H1 (cell line): ENCODE measurements around the gene PTDSS2. TPM values are rescaled to one million over a fixed set of nuclear protein-coding genes. Genes with fewer than 3 reads are reported as not detected.

Experiments
- CTCF ChIA-PET: fragments of 300-600 bp; sonication (Branson Sonifier 250); formaldehyde crosslinking; loops from one replicate; lab custom pipeline; 2021; ENCODE audit not compliant: partially characterized antibody; lab: Charles Lee
- POLR2A ChIA-PET: fragments of 300-600 bp; sonication (Branson Sonifier 250); formaldehyde crosslinking; loops from one replicate; lab custom pipeline; 2021; ENCODE audit warnings: inconsistent platforms; ENCODE audit not compliant: partially characterized antibody; lab: Charles Lee
- DNase-seq, 2 experiments: peaks; one replicate each; pipeline versions ENCODE4 v3.0.0 to v3.0.0-alpha.2; 2010 to 2022; ENCODE audit warnings: low spot score in 2 of 2, low read depth in 1 of 2, mixed read lengths in 1 of 2
- FAIRE-seq: peaks from 2 replicates; lab custom pipeline; 2011; peaks lifted over from hg19 to GRCh38; lab: Jason Lieb, UNC
- H2AFZ ChIP-seq: 2 replicates; pipeline ENCODE4 v1.8.1; 2012; ENCODE audit warnings: low read length, inconsistent platforms
- H2AK5ac ChIP-seq: 2 replicates; pipeline ENCODE4 v1.6.1; 2013; ENCODE audit warnings: low read depth, low read length
- H2BK120ac ChIP-seq: replicated peaks from 2 replicates; pipeline ENCODE3; 2013; ENCODE audit warnings: low read depth, low read length, inconsistent platforms
- H2BK12ac ChIP-seq: 2 replicates; pipeline ENCODE4 v1.6.1; 2013; ENCODE audit warnings: low read depth, low read length
- H2BK15ac ChIP-seq: 2 replicates; pipeline ENCODE4 v1.6.1; 2013; ENCODE audit warnings: low read length
- H2BK20ac ChIP-seq: 2 replicates; pipeline ENCODE4 v1.6.1; 2013; ENCODE audit warnings: low read length
- H2BK5ac ChIP-seq: 2 replicates; pipeline ENCODE4 v1.6.1; 2013; ENCODE audit warnings: low read depth, low read length
- H3K14ac ChIP-seq: 2 replicates; pipeline ENCODE4 v1.6.1; 2013; ENCODE audit warnings: inconsistent platforms; ENCODE audit not compliant: insufficient read length
- H3K18ac ChIP-seq: 2 replicates; pipeline ENCODE4 v1.6.1; 2013; ENCODE audit warnings: low read length; ENCODE audit errors: extremely low read depth
- H3K23ac ChIP-seq: 2 replicates; pipeline ENCODE4 v1.6.1; 2013; ENCODE audit warnings: inconsistent platforms; ENCODE audit not compliant: insufficient read length
- H3K23me2 ChIP-seq: 2 replicates; pipeline ENCODE4 v1.6.1; 2013; ENCODE audit warnings: low read depth, low read length
- H3K27ac ChIP-seq: 2 replicates; pipeline ENCODE4 v1.6.1; 2011; ENCODE audit warnings: low read depth, low read length, inconsistent platforms
- H3K27me3 ChIP-seq, 4 experiments: replicated peaks in 1 of 4; 1 replicate in 1 of 4; 2 replicates in 3 of 4; pipeline versions ENCODE4 v1.6.1 to v1.8.1; 2011 to 2013; ENCODE audit warnings: low read length in 3 of 4, mild to moderate bottlenecking in 3 of 4, inconsistent platforms in 2 of 4, mixed read lengths in 2 of 4, moderate library complexity in 1 of 4; ENCODE audit not compliant: control insufficient read depth in 3 of 4, insufficient read depth in 3 of 4; ENCODE audit errors: extremely low read depth in 1 of 4
- H3K36me3 ChIP-seq, 4 experiments: 2 replicates each; pipeline versions ENCODE4 v1.6.1 to v1.8.1; 2011 to 2013; ENCODE audit warnings: mild to moderate bottlenecking in 4 of 4, low read length in 3 of 4, moderate library complexity in 2 of 4, control low read depth in 1 of 4, inconsistent platforms in 1 of 4; ENCODE audit not compliant: insufficient read depth in 4 of 4, control insufficient read depth in 2 of 4
- H3K4ac ChIP-seq: replicated peaks from 2 replicates; pipeline ENCODE3; 2013; ENCODE audit warnings: low read length, low read depth, mixed read lengths, inconsistent platforms; ENCODE audit not compliant: insufficient read length
- H3K4me1 ChIP-seq, 4 experiments: replicated peaks in 1 of 4; 1 replicate in 1 of 4; 2 replicates in 3 of 4; pipeline versions ENCODE4 v1.6.1 to v1.8.1; 2011 to 2013; ENCODE audit warnings: low read length in 3 of 4, inconsistent platforms in 2 of 4, mixed read lengths in 1 of 4; ENCODE audit not compliant: insufficient read depth in 4 of 4, control insufficient read depth in 3 of 4
- H3K4me2 ChIP-seq, 2 experiments: 2 replicates each; pipeline versions ENCODE4 v1.6.1 to v1.8.1; 2011 to 2013; ENCODE audit warnings: low read depth in 2 of 2, low read length in 2 of 2, control low read depth in 1 of 2, inconsistent platforms in 1 of 2, mild to moderate bottlenecking in 1 of 2; ENCODE audit not compliant: insufficient read depth in 1 of 2
- H3K4me3 ChIP-seq, 4 experiments: fragments of 200-600, 300-600 bp in 1 of 4; sonication (generic), shearing (Covaris generic), sonication (Bioruptor Twin) in 1 of 4; 2 replicates each; pipeline versions ENCODE4 v1.5.1 to v1.8.1; 2011 to 2016; ENCODE audit warnings: low read length in 4 of 4, low read depth in 3 of 4, control low read depth in 2 of 4, inconsistent platforms in 2 of 4, mild to moderate bottlenecking in 2 of 4, mixed read lengths in 1 of 4, moderate library complexity in 1 of 4; ENCODE audit not compliant: insufficient read depth in 2 of 4; ENCODE audit errors: extremely low read depth in 1 of 4
- H3K56ac ChIP-seq: replicated peaks from 2 replicates; pipeline ENCODE3; 2013; ENCODE audit warnings: low read depth, mild to moderate bottlenecking, mixed read lengths, low read length, inconsistent platforms; ENCODE audit not compliant: insufficient read length
- H3K79me1 ChIP-seq: 2 replicates; pipeline ENCODE4 v1.6.1; 2013; ENCODE audit warnings: low read depth, low read length, control low read depth
- H3K79me2 ChIP-seq, 2 experiments: 2 replicates each; pipeline versions ENCODE4 v1.6.1 to v1.8.1; 2012 to 2013; ENCODE audit warnings: low read length in 2 of 2, mild to moderate bottlenecking in 2 of 2, inconsistent platforms in 1 of 2; ENCODE audit not compliant: insufficient read depth in 2 of 2, control insufficient read depth in 1 of 2
- H3K9ac ChIP-seq, 4 experiments: replicated peaks in 1 of 4; 1 replicate in 1 of 4; 2 replicates in 3 of 4; pipeline versions ENCODE4 v1.6.1 to v1.8.1; 2011 to 2013; ENCODE audit warnings: low read depth in 3 of 4, low read length in 3 of 4, control low read depth in 2 of 4, mild to moderate bottlenecking in 2 of 4, moderate library complexity in 2 of 4, inconsistent platforms in 1 of 4; ENCODE audit errors: extremely low read depth in 1 of 4
- H3K9me3 ChIP-seq, 2 experiments: 2 replicates each; pipeline versions ENCODE4 v1.6.1 to v1.8.1; 2012 to 2013; ENCODE audit warnings: mild to moderate bottlenecking in 2 of 2, moderate library complexity in 2 of 2, control low read depth in 1 of 2, inconsistent platforms in 1 of 2, low read depth in 1 of 2, low read length in 1 of 2, mixed read lengths in 1 of 2; ENCODE audit not compliant: insufficient read depth in 2 of 2
- H4K20me1 ChIP-seq, 2 experiments: replicated peaks in 1 of 2; 2 replicates each; pipeline versions ENCODE3 to v1.8.1; 2011 to 2013; ENCODE audit warnings: inconsistent platforms in 2 of 2, low read length in 2 of 2, mild to moderate bottlenecking in 1 of 2; ENCODE audit not compliant: insufficient read depth in 2 of 2, control insufficient read depth in 1 of 2
- H4K5ac ChIP-seq: 2 replicates; pipeline ENCODE4 v1.6.1; 2013; ENCODE audit warnings: low read length, low read depth, mixed read lengths, inconsistent platforms; ENCODE audit not compliant: insufficient read length
- H4K8ac ChIP-seq: 2 replicates; pipeline ENCODE4 v1.8.0; 2013; ENCODE audit warnings: mild to moderate bottlenecking, moderate library complexity, low read length, inconsistent platforms; ENCODE audit not compliant: insufficient read depth; ENCODE audit errors: extremely low read depth
- H4K91ac ChIP-seq: replicated peaks from 2 replicates; pipeline ENCODE3; 2013; ENCODE audit warnings: low read length, mixed read lengths, inconsistent platforms; ENCODE audit not compliant: insufficient read length
- BACH1 ChIP-seq: IDR thresholded peaks from 2 replicates; pipeline ENCODE4 v1.6.1; 2012; ENCODE audit warnings: low read length, improper control_type of control experiment
- CEBPB ChIP-seq: IDR thresholded peaks from 2 replicates; pipeline ENCODE4 v1.6.1; 2012; ENCODE audit warnings: low read depth, low read length
- EP300 ChIP-seq, 2 experiments: IDR thresholded peaks; 1 replicate in 1 of 2; 2 replicates in 1 of 2; pipeline ENCODE4 v1.6.1; 2011 to 2012; ENCODE audit warnings: low read depth in 2 of 2, low read length in 2 of 2, mild to moderate bottlenecking in 2 of 2, borderline replicate concordance in 1 of 2, inconsistent platforms in 1 of 2, moderate library complexity in 1 of 2
- HDAC6 ChIP-seq: IDR thresholded peaks from one replicate; pipeline ENCODE4 v1.7.1; 2012; ENCODE audit warnings: low read depth, mild to moderate bottlenecking, inconsistent platforms, low read length, moderate library complexity
- JUND ChIP-seq: IDR thresholded peaks from 2 replicates; pipeline ENCODE4 v1.6.1; 2011; ENCODE audit warnings: mild to moderate bottlenecking, improper control_type of control experiment, low read length
- MAFK ChIP-seq: IDR thresholded peaks from 2 replicates; pipeline ENCODE4 v1.6.1; 2012; ENCODE audit warnings: low read depth, mild to moderate bottlenecking, improper control_type of control experiment, low read length
- POLR2AphosphoS5 ChIP-seq: IDR thresholded peaks from 2 replicates; pipeline ENCODE4 v1.6.1; 2011; ENCODE audit warnings: low read depth, low read length
- SUZ12 ChIP-seq: fragments of 200-600 bp; sonication (generic); IDR thresholded peaks from 2 replicates; pipeline ENCODE4 v1.6.1; 2012; ENCODE audit warnings: mild to moderate bottlenecking, inconsistent platforms, low read length, moderate library complexity, mixed read lengths
- TAF1 ChIP-seq: IDR thresholded peaks from 2 replicates; pipeline ENCODE4 v1.6.1; 2011; ENCODE audit warnings: mild to moderate bottlenecking, low read depth, low read length
- TAF7 ChIP-seq: optimal IDR thresholded peaks from 2 replicates; pipeline ENCODE3; 2011; ENCODE audit warnings: low read depth, mild to moderate bottlenecking, inconsistent platforms, low read length, moderate library complexity, borderline replicate concordance
- USF2 ChIP-seq: IDR thresholded peaks from 2 replicates; pipeline ENCODE4 v1.6.1; 2011; ENCODE audit warnings: low read length, improper control_type of control experiment
- WGBS, 2 experiments: shearing (Covaris generic) in 1 of 2; methylation state at CpG; one replicate each; pipeline versions ENCODE4 v1.1.6 to v1.1.7; 2013 to 2015; ENCODE audit warnings: low lambda C conversion rate in 2 of 2, mixed read lengths in 2 of 2, inconsistent platforms in 1 of 2, low coverage in 1 of 2, missing lambda C conversion rate in 1 of 2; ENCODE audit not compliant: insufficient replicate concordance in 2 of 2, insufficient coverage in 1 of 2, insufficient read length in 1 of 2; ENCODE audit errors: extremely low coverage in 1 of 2, missing lambda C conversion rate in 1 of 2; 5-methylcytosine and 5-hydroxymethylcytosine counted together
- polyA plus RNA-seq, 7 experiments: library from polyadenylated mRNA; depleted of rRNA in 3 of 7; stranded (reverse) in 5 of 7; unstranded in 2 of 7; fragments of >200 nt in 5 of 7; fragments of 200-250 nt in 2 of 7; gene quantifications; 1 replicate in 5 of 7; 2 replicates in 1 of 7; 4 replicates in 1 of 7; pipeline versions ENCODE4 v1.2.1 to v1.2.3, GENCODE V29; 2011 to 2013; ENCODE audit warnings: missing spikeins in 2 of 7, mixed read lengths in 2 of 7
- total RNA-seq: library from RNA; stranded (reverse); fragmentation: NEBNext Ultra II Directional; extraction: Animal tissue kit (Norgen Biotek cat#: 25700); gene quantifications from 2 replicates; pipeline ENCODE4 v1.2.1, GENCODE V29; 2021

PTDSS2 gene
- total and polyA plus RNA-seq, 2 of the 8 experiments (the other 6 are each of a cell fraction or from before 2014, with no cell fraction given) = 48.7 to 68.2 TPM

GRCh38 chr11:518463-519202 is 68.6 kb downstream of the PTDSS2 start:
- H4K91ac ChIP-seq = no peak overlapping the region
- no peak overlapping the region for H2BK20ac ChIP-seq
- no peak overlapping the region for H3K23ac ChIP-seq
- ChIA-PET POLR2A (interaction anchor here (0.6 to 1.5 kb wide), 6 partner anchors 9 to 47 kb away, joined by 3 to 5 read pairs (median 4); partner anchors contain the start of gene RNH1), CTCF (interaction anchor here (0.6 to 2.0 kb wide), 30 partner anchors 9 to 403 kb away, joined by 3 to 14 read pairs (median 5); partner anchors contain the start of genes HRAS and PTDSS2)
- no peak overlapping the region for H3K27ac ChIP-seq
- DNase-seq = peak; percentile 51 to 93
- H3K9me3 ChIP-seq = peaks cover 4 to 14% of the 10 kb centered on the region in 2 experiments; a peak in 1 of 4 replicates
- no peaks in the 10 kb centered on the region for H3K4me1 ChIP-seq
- no peaks in the 10 kb centered on the region for H3K23me2 ChIP-seq
- no peaks in the 10 kb centered on the region for H3K79me1 ChIP-seq
- WGBS, 2 experiments = 24% methylated on average over 56 of the region's 74 CpGs; no CpG with 5 or more reads in 1 of the 2 experiments
- no peak overlapping the region for H2BK120ac ChIP-seq
- 0 out of 7 replicates have a peak, but pooled peaks cover 0 to 3% (median 0%) of the 10 kb centered on the region in 4 experiments for H3K27me3 ChIP-seq
- H2AFZ ChIP-seq = 0 out of 2 replicates have a peak overlapping the region, but pooled peaks have one; percentile 30
- H2BK12ac ChIP-seq = no peak overlapping the region
- H4K8ac ChIP-seq = peak overlapping the region; percentile 41; the same call in 1 of the 2 replicates
- H3K4me2 ChIP-seq = peak overlapping the region in 1 of 2 experiments; percentile 40; a peak in 2 of 4 replicates
- H4K5ac ChIP-seq = no peak overlapping the region
- H3K18ac ChIP-seq = no peak overlapping the region
- no peak for FAIRE-seq
- H3K56ac ChIP-seq = no peak overlapping the region
- no peak overlapping the region for H2BK5ac ChIP-seq
- peak overlapping the region in 1 of 4 experiments; percentile 45; a peak in 2 of 8 replicates for H3K4me3 ChIP-seq
- no peak overlapping the region for H3K14ac ChIP-seq
- no peaks in the 10 kb centered on the region for H3K79me2 ChIP-seq
- H3K9ac ChIP-seq = no peak overlapping the region
- no peak overlapping the region for H3K4ac ChIP-seq
- H4K20me1 ChIP-seq = no peaks in the 10 kb centered on the region
- no peaks in the 10 kb centered on the region for H3K36me3 ChIP-seq
- no peak overlapping the region for H2BK15ac ChIP-seq
- H2AK5ac ChIP-seq = no peak overlapping the region
- TF ChIP-seq MAFK = no peak
- TF ChIP-seq CEBPB = no peak
- TF ChIP-seq POLR2AphosphoS5 = no peak
- TF ChIP-seq BACH1 = peak; percentile 97
- TF ChIP-seq EP300 (IDR thresholded peaks at IDR 0.05; ENCODE audit: borderline replicate concordance in 1 of 2, low read depth in 2 of 2, low read length in 2 of 2) = 0 out of 3 replicates have a peak, but pooled peaks of 1 of the 2 experiments have one; percentile 69
- TF ChIP-seq HDAC6 = no peak
- peak; percentile 29; the same call in 1 of the 2 replicates for TF ChIP-seq TAF1
- TF ChIP-seq USF2 = peak; percentile 94
- peak; percentile 98 for TF ChIP-seq TAF7
- TF ChIP-seq SUZ12 = no peak
- TF ChIP-seq JUND = no peak
